GM23338 (cell line): Measurements from ENCODE around the gene CNTN1. TPM values are rescaled to one million over a fixed set of nuclear protein-coding genes. Genes with fewer than 3 reads are reported as not detected.

Experiments used
- ATAC-seq: fragments of 200-7000 bp; cut with Tn5 transposase; 3 replicates; pipeline ENCODE4 v1.9.1; 2020
- DNase-seq: peaks from one replicate; pipeline ENCODE4 v3.0.0-alpha.2; 2015; ENCODE audit warnings: low spot score
- H2AFZ ChIP-seq: fragments of 200-600 bp; sonication (generic); 2 replicates; pipeline ENCODE4 v1.8.0; 2016; ENCODE audit warnings: antibody characterized with exemption, mild to moderate bottlenecking, moderate library complexity
- H3F3A ChIP-seq: fragments of 200-600 bp; sonication (generic); replicated peaks from 2 replicates; pipeline ENCODE4 v1.8.0; 2017; ENCODE audit warnings: antibody characterized with exemption, mixed run types, low read depth
- H3K27ac ChIP-seq: fragments of 200-600 bp; sonication (generic); 2 replicates; pipeline ENCODE4 v1.6.1; 2016; ENCODE audit warnings: low read depth
- H3K27me3 ChIP-seq: fragments of 200-600 bp; sonication (generic); 2 replicates; pipeline ENCODE4 v1.8.0; 2016; ENCODE audit warnings: mild to moderate bottlenecking, mixed run types, moderate library complexity; ENCODE audit not compliant: insufficient read depth
- H3K36me3 ChIP-seq: fragments of 200-600 bp; sonication (generic); 2 replicates; pipeline ENCODE4 v1.8.0; 2016; ENCODE audit warnings: mild to moderate bottlenecking; ENCODE audit not compliant: insufficient read depth
- H3K4me1 ChIP-seq: fragments of 200-600 bp; sonication (generic); 2 replicates; pipeline ENCODE4 v1.8.0; 2016; ENCODE audit warnings: mild to moderate bottlenecking, moderate library complexity; ENCODE audit not compliant: insufficient read depth
- H3K4me2 ChIP-seq: fragments of 200-600 bp; sonication (generic); 2 replicates; pipeline ENCODE4 v1.7.1; 2017; ENCODE audit warnings: mixed run types
- H3K4me3 ChIP-seq: fragments of 200-600 bp; sonication (generic); 2 replicates; pipeline ENCODE4 v1.6.1; 2016; ENCODE audit warnings: mixed run types
- H3K79me2 ChIP-seq: fragments of 200-600 bp; sonication (generic); replicated peaks from 2 replicates; pipeline ENCODE4 v1.8.0; 2017; ENCODE audit warnings: mild to moderate bottlenecking; ENCODE audit not compliant: insufficient read depth
- H3K9me2 ChIP-seq: fragments of 200-600 bp; sonication (generic); 2 replicates; pipeline ENCODE4 v1.8.0; 2017; ENCODE audit not compliant: insufficient read depth
- H4K20me1 ChIP-seq: fragments of 200-600 bp; sonication (generic); replicated peaks from 2 replicates; pipeline ENCODE4 v1.8.0; 2017; ENCODE audit warnings: mild to moderate bottlenecking; ENCODE audit not compliant: insufficient read depth
- H3K27ac Mint-ChIP-seq: 2 replicates; pipeline ENCODE4 v1.8.0; 2020; ENCODE audit warnings: inconsistent platforms, mild to moderate bottlenecking, moderate library complexity, mixed read lengths
- H3K27me3 Mint-ChIP-seq: 3 replicates; pipeline ENCODE4 v1.8.0; 2022; ENCODE audit warnings: low read depth, mild to moderate bottlenecking, moderate library complexity, mixed read lengths, inconsistent platforms; ENCODE audit not compliant: insufficient read depth, poor library complexity
- H3K36me3 Mint-ChIP-seq: 3 replicates; pipeline ENCODE4 v1.8.0; 2021; ENCODE audit warnings: low read depth, mild to moderate bottlenecking, inconsistent platforms, moderate library complexity, mixed read lengths
- H3K4me1 Mint-ChIP-seq: 3 replicates; pipeline ENCODE4 v1.8.0; 2020; ENCODE audit warnings: mild to moderate bottlenecking, inconsistent platforms, mixed read lengths
- H3K4me3 Mint-ChIP-seq: 3 replicates; pipeline ENCODE4 v1.8.0; 2021; ENCODE audit warnings: moderate library complexity, mild to moderate bottlenecking, inconsistent platforms, mixed read lengths
- H3K9me3 Mint-ChIP-seq: 3 replicates; pipeline ENCODE4 v1.8.0; 2020; ENCODE audit warnings: moderate library complexity, mild to moderate bottlenecking, inconsistent platforms, mixed read lengths
- EZH2phosphoT487 ChIP-seq: fragments of 200-600 bp; sonication (generic); IDR thresholded peaks from one replicate; pipeline ENCODE4 v1.8.1; 2018; ENCODE audit warnings: antibody characterized with exemption; ENCODE audit not compliant: unreplicated experiment
- POLR2AphosphoS5 ChIP-seq: IDR thresholded peaks from 2 replicates; pipeline ENCODE4 v1.6.1; 2016; ENCODE audit warnings: antibody characterized with exemption, low read depth
- REST ChIP-seq: IDR thresholded peaks from one replicate; pipeline ENCODE4 v1.6.1; 2018; ENCODE audit warnings: antibody characterized with exemption; ENCODE audit not compliant: unreplicated experiment
- polyA plus RNA-seq: library from polyadenylated mRNA; unstranded; fragments of >200 nt; fragmentation: Nextera tagmentation; extraction: Ambion mirVana; gene quantifications from 2 replicates; pipeline ENCODE4 v1.2.1, GENCODE V29; 2016
- total RNA-seq: library from RNA; depleted of rRNA; stranded (reverse); fragments of >200 nt; shearing (Covaris generic); gene quantifications from 2 replicates; pipeline ENCODE4 v1.2.3, GENCODE V29; 2014
- TF ChIP-seq, protein P1 (sequence below): fragments of 250-450 bp; sonication (Bioruptor Pico); IDR thresholded peaks from 2 replicates; pipeline ENCODE4 v1.5.0; 2020; ENCODE audit warnings: mild to moderate bottlenecking, moderate library complexity

CNTN1 gene
- total and polyA plus RNA-seq, 2 experiments from 2014 or later = 5.0 to 27.0 TPM

- TF ChIP-seq, protein P1, sequence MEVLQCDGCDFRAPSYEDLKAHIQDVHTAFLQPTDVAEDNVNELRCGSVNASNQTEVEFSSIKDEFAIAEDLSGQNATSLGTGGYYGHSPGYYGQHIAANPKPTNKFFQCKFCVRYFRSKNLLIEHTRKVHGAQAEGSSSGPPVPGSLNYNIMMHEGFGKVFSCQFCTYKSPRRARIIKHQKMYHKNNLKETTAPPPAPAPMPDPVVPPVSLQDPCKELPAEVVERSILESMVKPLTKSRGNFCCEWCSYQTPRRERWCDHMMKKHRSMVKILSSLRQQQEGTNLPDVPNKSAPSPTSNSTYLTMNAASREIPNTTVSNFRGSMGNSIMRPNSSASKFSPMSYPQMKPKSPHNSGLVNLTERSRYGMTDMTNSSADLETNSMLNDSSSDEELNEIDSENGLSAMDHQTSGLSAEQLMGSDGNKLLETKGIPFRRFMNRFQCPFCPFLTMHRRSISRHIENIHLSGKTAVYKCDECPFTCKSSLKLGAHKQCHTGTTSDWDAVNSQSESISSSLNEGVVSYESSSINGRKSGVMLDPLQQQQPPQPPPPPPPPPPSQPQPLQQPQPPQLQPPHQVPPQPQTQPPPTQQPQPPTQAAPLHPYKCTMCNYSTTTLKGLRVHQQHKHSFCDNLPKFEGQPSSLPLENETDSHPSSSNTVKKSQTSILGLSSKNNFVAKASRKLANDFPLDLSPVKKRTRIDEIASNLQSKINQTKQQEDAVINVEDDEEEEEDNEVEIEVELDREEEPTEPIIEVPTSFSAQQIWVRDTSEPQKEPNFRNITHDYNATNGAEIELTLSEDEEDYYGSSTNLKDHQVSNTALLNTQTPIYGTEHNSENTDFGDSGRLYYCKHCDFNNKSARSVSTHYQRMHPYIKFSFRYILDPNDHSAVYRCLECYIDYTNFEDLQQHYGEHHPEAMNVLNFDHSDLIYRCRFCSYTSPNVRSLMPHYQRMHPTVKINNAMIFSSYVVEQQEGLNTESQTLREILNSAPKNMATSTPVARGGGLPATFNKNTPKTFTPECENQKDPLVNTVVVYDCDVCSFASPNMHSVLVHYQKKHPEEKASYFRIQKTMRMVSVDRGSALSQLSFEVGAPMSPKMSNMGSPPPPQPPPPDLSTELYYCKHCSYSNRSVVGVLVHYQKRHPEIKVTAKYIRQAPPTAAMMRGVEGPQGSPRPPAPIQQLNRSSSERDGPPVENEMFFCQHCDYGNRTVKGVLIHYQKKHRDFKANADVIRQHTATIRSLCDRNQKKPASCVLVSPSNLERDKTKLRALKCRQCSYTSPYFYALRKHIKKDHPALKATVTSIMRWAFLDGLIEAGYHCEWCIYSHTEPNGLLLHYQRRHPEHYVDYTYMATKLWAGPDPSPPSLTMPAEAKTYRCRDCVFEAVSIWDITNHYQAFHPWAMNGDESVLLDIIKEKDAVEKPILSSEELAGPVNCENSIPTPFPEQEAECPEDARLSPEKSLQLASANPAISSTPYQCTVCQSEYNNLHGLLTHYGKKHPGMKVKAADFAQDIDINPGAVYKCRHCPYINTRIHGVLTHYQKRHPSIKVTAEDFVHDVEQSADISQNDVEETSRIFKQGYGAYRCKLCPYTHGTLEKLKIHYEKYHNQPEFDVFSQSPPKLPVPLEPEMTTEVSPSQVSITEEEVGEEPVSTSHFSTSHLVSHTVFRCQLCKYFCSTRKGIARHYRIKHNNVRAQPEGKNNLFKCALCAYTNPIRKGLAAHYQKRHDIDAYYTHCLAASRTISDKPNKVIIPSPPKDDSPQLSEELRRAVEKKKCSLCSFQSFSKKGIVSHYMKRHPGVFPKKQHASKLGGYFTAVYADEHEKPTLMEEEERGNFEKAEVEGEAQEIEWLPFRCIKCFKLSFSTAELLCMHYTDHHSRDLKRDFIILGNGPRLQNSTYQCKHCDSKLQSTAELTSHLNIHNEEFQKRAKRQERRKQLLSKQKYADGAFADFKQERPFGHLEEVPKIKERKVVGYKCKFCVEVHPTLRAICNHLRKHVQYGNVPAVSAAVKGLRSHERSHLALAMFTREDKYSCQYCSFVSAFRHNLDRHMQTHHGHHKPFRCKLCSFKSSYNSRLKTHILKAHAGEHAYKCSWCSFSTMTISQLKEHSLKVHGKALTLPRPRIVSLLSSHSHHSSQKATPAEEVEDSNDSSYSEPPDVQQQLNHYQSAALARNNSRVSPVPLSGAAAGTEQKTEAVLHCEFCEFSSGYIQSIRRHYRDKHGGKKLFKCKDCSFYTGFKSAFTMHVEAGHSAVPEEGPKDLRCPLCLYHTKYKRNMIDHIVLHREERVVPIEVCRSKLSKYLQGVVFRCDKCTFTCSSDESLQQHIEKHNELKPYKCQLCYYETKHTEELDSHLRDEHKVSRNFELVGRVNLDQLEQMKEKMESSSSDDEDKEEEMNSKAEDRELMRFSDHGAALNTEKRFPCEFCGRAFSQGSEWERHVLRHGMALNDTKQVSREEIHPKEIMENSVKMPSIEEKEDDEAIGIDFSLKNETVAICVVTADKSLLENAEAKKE (CRISPR knock-in tag) = no peak
- no peak for TF ChIP-seq EZH2phosphoT487
Measured at GRCh38 chr12:40988355-40988754, 296.1 kb downstream of the CNTN1 start (continued).

DNA sequence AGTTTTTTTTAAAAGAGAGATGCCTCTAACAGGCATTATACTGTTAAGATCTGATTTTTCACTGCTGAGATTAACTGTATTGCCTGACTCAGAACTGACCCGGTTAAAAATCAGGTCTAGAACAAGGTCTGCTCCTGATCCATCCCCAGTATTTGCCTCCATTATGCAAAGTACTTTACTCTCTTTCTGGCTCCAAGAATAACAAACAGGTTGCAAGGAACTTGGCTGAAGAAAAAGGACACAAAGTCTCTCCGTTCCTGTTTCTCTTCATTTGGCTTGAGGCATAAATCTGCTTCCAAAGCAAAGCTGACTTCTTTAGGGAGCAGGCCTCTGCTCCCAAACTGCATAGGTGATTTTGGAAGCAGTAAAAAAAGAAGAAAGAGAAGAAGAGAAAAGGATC lies 296.6 kb downstream of the CNTN1 start:
- Mint-ChIP-seq H3K27ac (no peak overlapping the region), H3K9me3 (no peaks in the 10 kb centered on the region), H3K36me3 (no peaks in the 10 kb centered on the region), H3K4me3 (no peak overlapping the region), H3K4me1 (peaks cover 10% of the 10 kb centered on the region; the same call in 2 of the 3 replicates), H3K27me3 (no peaks in the 10 kb centered on the region)
- Histone ChIP-seq H3K9me2 (no peaks in the 10 kb centered on the region), H3K4me1 (peaks cover 4% of the 10 kb centered on the region; the same call in 1 of the 2 replicates), H3K27me3 (no peaks in the 10 kb centered on the region), H3K4me2 (no peak overlapping the region), H4K20me1 (no peaks in the 10 kb centered on the region), H3F3A (no peaks in the 10 kb centered on the region), H3K36me3 (no peaks in the 10 kb centered on the region), H3K79me2 (no peaks in the 10 kb centered on the region), H3K27ac (no peak overlapping the region), H3K4me3 (no peak overlapping the region), H2AFZ (no peak overlapping the region)
- DNase-seq (no peak), ATAC-seq (no peak)
- no peak for TF ChIP-seq POLR2AphosphoS5
- no peak for TF ChIP-seq REST
